ENCODE measurements around the gene POLR2I.
A peak's percentile ranks its signal among the peaks of the same experiment; 100 is the strongest.

DNA sequence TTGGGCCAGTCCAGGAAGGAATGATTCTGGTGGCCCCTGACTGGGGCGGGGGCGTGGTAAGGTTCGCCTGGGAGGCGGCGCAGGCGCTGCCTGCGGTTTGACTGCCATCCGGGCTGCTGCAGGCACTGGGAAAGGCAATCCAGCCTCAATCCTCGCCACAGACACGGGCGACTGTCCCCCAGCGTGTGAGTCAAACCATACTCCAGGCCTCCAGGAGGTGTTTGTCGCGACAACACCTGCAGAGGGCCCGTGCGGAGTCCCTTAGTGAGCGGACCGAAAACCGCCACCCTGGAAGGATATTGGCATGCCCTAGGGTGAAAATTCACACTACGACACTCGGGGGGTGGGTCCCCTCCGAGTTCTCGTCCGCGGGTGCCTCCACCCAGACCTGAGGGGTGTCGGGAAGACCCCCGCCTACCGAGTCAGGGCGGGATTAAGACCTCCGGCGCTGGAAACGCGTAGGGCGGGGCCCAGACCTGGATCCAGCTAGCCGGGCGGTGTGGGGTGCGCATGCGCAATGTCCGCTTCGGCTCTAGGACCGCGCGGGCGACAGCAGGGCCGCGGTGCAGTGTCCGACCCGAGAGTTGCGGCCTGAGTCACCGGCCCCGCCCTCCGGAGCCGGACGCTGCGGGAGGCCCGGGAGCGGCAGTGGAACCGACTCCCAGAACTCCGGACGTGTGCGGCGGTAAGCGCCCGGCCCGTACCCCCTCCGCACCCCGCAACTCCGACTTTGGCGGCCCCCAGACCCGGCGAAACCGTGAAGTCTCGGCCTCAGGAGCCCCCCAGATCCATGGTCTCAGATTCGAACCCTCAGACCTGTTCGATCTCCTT is 25.0 kb upstream of the POLR2I start, which contains the start of gene CAPNS1:
- TF ChIP-seq ZNF134 (CRISPR knock-in tag; conservative IDR thresholded peaks at IDR 0.05) (no peak), ZSCAN32 (CRISPR knock-in tag; IDR thresholded peaks at IDR 0.05) (no peak), SIX5 (IDR thresholded peaks at IDR 0.05; ENCODE audit: borderline replicate concordance in 1 of 2, insufficient read depth in 1 of 2, low read depth in 1 of 2, low read length in 2 of 2) (no peak)
- TF ChIP-seq, protein P1, sequence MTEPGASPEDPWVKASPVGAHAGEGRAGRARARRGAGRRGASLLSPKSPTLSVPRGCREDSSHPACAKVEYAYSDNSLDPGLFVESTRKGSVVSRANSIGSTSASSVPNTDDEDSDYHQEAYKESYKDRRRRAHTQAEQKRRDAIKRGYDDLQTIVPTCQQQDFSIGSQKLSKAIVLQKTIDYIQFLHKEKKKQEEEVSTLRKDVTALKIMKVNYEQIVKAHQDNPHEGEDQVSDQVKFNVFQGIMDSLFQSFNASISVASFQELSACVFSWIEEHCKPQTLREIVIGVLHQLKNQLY (CRISPR knock-in tag; conservative IDR thresholded peaks at IDR 0.05), result no peak
- TF ChIP-seq, protein P2, sequence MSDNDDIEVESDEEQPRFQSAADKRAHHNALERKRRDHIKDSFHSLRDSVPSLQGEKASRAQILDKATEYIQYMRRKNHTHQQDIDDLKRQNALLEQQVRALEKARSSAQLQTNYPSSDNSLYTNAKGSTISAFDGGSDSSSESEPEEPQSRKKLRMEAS (CRISPR knock-in tag; IDR thresholded peaks at IDR 0.05), result peak; percentile 45; the same call in 1 of the 2 replicates
- TF ChIP-seq, protein P3, sequence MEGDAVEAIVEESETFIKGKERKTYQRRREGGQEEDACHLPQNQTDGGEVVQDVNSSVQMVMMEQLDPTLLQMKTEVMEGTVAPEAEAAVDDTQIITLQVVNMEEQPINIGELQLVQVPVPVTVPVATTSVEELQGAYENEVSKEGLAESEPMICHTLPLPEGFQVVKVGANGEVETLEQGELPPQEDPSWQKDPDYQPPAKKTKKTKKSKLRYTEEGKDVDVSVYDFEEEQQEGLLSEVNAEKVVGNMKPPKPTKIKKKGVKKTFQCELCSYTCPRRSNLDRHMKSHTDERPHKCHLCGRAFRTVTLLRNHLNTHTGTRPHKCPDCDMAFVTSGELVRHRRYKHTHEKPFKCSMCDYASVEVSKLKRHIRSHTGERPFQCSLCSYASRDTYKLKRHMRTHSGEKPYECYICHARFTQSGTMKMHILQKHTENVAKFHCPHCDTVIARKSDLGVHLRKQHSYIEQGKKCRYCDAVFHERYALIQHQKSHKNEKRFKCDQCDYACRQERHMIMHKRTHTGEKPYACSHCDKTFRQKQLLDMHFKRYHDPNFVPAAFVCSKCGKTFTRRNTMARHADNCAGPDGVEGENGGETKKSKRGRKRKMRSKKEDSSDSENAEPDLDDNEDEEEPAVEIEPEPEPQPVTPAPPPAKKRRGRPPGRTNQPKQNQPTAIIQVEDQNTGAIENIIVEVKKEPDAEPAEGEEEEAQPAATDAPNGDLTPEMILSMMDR (IDR thresholded peaks at IDR 0.05 in 2 of 3, conservative IDR thresholded peaks at IDR 0.05 in 1 of 3; ENCODE audit: insufficient read depth in 2 of 3, low read depth in 1 of 3, low read length in 3 of 3), result peak in 2 of 3 experiments; percentile 17 to 35; a peak in 3 of 6 replicates
- TF ChIP-seq, protein P4, sequence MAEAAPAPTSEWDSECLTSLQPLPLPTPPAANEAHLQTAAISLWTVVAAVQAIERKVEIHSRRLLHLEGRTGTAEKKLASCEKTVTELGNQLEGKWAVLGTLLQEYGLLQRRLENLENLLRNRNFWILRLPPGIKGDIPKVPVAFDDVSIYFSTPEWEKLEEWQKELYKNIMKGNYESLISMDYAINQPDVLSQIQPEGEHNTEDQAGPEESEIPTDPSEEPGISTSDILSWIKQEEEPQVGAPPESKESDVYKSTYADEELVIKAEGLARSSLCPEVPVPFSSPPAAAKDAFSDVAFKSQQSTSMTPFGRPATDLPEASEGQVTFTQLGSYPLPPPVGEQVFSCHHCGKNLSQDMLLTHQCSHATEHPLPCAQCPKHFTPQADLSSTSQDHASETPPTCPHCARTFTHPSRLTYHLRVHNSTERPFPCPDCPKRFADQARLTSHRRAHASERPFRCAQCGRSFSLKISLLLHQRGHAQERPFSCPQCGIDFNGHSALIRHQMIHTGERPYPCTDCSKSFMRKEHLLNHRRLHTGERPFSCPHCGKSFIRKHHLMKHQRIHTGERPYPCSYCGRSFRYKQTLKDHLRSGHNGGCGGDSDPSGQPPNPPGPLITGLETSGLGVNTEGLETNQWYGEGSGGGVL (CRISPR knock-in tag; IDR thresholded peaks at IDR 0.05), result no peak

Measured in K562 (cell line).